ENCODE measurements around the gene FDX2.

Gene FDX2

GRCh38 chr19:10299545-10300458 is 16.0 kb downstream of the FDX2 start:
- DNase-seq: no peak

- DNase-seq: no peak
Observed at GRCh38 chr19:10295847-10296591, 19.8 kb downstream of the FDX2 start.

GRCh38 chr19:10295305-10295846 is 20.4 kb downstream of the FDX2 start:
- DNase-seq: no peak

GRCh38 chr19:10294368-10294697 is 21.5 kb downstream of the FDX2 start:
- no peak for DNase-seq

- DNase-seq: no peak
Observed at GRCh38 chr19:10293637-10294367, 22.0 kb downstream of the FDX2 start.

GRCh38 chr19:10292789-10293636 is 22.8 kb downstream of the FDX2 start:
- DNase-seq: no peak

GRCh38 chr19:10292206-10292788 is 23.5 kb downstream of the FDX2 start:
- no peak for DNase-seq

GRCh38 chr19:10291554-10292205 is 24.1 kb downstream of the FDX2 start:
- no peak for DNase-seq

GRCh38 chr19:10290876-10291553 is 24.8 kb downstream of the FDX2 start:
- no peak for DNase-seq

- no peak for DNase-seq
Observed at GRCh38 chr19:10290357-10290875, 25.4 kb downstream of the FDX2 start.

- DNase-seq: no peak
Observed at GRCh38 chr19:10289836-10290356, 25.9 kb downstream of the FDX2 start, which contains the start of gene ICAM5. TSS of gene ICAM5 (plus strand) at chr19:10289952. CDS start at chr19:10290044, 92 bp downstream.

- no peak for DNase-seq
Observed at GRCh38 chr19:10289167-10289835, 26.5 kb downstream of the FDX2 start.

GRCh38 chr19:10288662-10289166 is 27.1 kb downstream of the FDX2 start:
- DNase-seq: no peak

GRCh38 chr19:10286803-10287737 is 28.7 kb downstream of the FDX2 start, which contains the start of gene ICAM4:
TSS of gene ICAM4 (plus strand) at chr19:10286955. CDS start at chr19:10287013, 58 bp downstream.
- no peak for DNase-seq

- DNase-seq: no peak
Observed at GRCh38 chr19:10285393-10285792, 30.4 kb downstream of the FDX2 start.

GRCh38 chr19:10284960-10285278 is 30.9 kb downstream of the FDX2 start:
- no peak for DNase-seq

- DNase-seq: no peak
Observed at GRCh38 chr19:10284065-10284959, 31.5 kb downstream of the FDX2 start.
